Measurements from ENCODE around the gene COA3.

The COA3 gene

DNA sequence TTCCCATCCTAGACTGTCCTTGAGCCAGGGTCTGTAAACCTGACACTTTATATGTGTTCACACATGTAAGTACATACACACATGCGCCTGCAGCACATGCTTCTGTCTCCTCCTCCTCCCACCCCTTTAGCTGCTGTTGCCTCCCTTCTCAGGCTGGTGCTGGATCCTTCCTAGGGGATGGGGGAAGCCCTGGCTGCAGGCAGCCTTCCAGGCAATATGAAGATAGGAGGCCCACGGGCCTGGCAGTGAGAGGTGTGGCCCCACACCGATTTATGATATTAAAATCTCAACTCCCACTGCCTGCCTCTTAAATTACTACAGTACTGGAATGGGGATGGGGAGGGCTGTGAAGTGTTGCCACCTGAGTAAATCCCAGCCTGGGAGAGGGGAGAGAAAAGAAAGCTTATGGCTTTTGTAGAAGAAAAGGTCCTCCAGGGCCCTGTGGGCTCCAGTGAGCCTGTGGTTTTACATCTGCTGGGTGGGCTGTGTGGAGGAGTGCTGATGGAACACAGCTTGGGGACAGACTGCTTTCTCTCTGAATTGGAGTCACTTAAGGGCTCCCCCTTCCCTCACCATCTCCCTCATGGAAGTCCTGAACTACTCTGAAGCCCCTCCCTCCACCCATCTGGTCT, 19.1 kb downstream of the COA3 start:
- Histone ChIP-seq H3K27ac (replicated peaks) (no peak overlapping the region), H3K27me3 (ENCODE audit: insufficient read depth, poor library complexity, severe bottlenecking) (peaks cover 32% of the 10 kb centered on the region), H3K4me3 (replicated peaks; ENCODE audit: insufficient read depth, low read length) (no peak overlapping the region)
- TF ChIP-seq, protein P1, sequence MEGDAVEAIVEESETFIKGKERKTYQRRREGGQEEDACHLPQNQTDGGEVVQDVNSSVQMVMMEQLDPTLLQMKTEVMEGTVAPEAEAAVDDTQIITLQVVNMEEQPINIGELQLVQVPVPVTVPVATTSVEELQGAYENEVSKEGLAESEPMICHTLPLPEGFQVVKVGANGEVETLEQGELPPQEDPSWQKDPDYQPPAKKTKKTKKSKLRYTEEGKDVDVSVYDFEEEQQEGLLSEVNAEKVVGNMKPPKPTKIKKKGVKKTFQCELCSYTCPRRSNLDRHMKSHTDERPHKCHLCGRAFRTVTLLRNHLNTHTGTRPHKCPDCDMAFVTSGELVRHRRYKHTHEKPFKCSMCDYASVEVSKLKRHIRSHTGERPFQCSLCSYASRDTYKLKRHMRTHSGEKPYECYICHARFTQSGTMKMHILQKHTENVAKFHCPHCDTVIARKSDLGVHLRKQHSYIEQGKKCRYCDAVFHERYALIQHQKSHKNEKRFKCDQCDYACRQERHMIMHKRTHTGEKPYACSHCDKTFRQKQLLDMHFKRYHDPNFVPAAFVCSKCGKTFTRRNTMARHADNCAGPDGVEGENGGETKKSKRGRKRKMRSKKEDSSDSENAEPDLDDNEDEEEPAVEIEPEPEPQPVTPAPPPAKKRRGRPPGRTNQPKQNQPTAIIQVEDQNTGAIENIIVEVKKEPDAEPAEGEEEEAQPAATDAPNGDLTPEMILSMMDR (IDR thresholded peaks at IDR 0.05; ENCODE audit: insufficient read depth, low read length): no peak
- TF ChIP-seq SPI1 (IDR thresholded peaks at IDR 0.05; ENCODE audit: borderline replicate concordance, low read depth): no peak
- TF ChIP-seq, protein P2, sequence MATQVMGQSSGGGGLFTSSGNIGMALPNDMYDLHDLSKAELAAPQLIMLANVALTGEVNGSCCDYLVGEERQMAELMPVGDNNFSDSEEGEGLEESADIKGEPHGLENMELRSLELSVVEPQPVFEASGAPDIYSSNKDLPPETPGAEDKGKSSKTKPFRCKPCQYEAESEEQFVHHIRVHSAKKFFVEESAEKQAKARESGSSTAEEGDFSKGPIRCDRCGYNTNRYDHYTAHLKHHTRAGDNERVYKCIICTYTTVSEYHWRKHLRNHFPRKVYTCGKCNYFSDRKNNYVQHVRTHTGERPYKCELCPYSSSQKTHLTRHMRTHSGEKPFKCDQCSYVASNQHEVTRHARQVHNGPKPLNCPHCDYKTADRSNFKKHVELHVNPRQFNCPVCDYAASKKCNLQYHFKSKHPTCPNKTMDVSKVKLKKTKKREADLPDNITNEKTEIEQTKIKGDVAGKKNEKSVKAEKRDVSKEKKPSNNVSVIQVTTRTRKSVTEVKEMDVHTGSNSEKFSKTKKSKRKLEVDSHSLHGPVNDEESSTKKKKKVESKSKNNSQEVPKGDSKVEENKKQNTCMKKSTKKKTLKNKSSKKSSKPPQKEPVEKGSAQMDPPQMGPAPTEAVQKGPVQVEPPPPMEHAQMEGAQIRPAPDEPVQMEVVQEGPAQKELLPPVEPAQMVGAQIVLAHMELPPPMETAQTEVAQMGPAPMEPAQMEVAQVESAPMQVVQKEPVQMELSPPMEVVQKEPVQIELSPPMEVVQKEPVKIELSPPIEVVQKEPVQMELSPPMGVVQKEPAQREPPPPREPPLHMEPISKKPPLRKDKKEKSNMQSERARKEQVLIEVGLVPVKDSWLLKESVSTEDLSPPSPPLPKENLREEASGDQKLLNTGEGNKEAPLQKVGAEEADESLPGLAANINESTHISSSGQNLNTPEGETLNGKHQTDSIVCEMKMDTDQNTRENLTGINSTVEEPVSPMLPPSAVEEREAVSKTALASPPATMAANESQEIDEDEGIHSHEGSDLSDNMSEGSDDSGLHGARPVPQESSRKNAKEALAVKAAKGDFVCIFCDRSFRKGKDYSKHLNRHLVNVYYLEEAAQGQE (IDR thresholded peaks at IDR 0.05; ENCODE audit: insufficient replicate concordance, low read depth): no peak
- TF ChIP-seq POLR2AphosphoS5 (IDR thresholded peaks at IDR 0.05; ENCODE audit: low read depth): no peak
- no peak for TF ChIP-seq GABPA (IDR thresholded peaks at IDR 0.05; ENCODE audit: low read depth)
- DNase-seq (ENCODE audit: low read depth in 1 of 2, low spot score in 1 of 2): no peak

DNA sequence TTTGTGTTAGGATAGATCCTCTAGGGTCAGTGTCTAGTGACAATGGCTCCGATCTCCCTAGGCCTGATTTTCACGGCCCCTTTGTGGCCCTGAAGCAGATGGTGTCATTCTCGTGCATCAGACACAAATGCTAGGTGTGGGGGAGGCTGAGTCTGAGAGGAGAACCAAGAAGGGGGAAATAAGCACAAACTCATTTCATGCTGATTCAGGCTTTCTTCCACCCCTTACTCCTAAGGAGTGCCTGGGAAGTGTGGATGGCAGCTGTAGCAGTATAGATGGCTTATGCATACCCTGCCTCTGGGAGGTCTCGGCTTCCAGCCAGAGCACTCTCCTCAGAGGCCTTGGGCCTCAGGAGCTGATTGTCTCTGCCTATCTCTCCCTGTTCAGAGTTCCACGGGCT, 19.9 kb downstream of the COA3 start:
- DNase-seq (ENCODE audit: low read depth in 1 of 2, low spot score in 1 of 2): no peak
- H3K27ac ChIP-seq (replicated peaks): no peak overlapping the region
- no peak overlapping the region for H3K4me3 ChIP-seq (replicated peaks; ENCODE audit: insufficient read depth, low read length)
- TF ChIP-seq GABPA (IDR thresholded peaks at IDR 0.05; ENCODE audit: low read depth) (no peak), SPI1 (IDR thresholded peaks at IDR 0.05; ENCODE audit: borderline replicate concordance, low read depth) (no peak), POLR2AphosphoS5 (IDR thresholded peaks at IDR 0.05; ENCODE audit: low read depth) (no peak)
- TF ChIP-seq, protein P1 (IDR thresholded peaks at IDR 0.05; ENCODE audit: insufficient read depth, low read length): no peak
- TF ChIP-seq, protein P2 (IDR thresholded peaks at IDR 0.05; ENCODE audit: insufficient replicate concordance, low read depth): no peak
- peaks cover 23% of the 10 kb centered on the region for H3K27me3 ChIP-seq (ENCODE audit: insufficient read depth, poor library complexity, severe bottlenecking)

DNA sequence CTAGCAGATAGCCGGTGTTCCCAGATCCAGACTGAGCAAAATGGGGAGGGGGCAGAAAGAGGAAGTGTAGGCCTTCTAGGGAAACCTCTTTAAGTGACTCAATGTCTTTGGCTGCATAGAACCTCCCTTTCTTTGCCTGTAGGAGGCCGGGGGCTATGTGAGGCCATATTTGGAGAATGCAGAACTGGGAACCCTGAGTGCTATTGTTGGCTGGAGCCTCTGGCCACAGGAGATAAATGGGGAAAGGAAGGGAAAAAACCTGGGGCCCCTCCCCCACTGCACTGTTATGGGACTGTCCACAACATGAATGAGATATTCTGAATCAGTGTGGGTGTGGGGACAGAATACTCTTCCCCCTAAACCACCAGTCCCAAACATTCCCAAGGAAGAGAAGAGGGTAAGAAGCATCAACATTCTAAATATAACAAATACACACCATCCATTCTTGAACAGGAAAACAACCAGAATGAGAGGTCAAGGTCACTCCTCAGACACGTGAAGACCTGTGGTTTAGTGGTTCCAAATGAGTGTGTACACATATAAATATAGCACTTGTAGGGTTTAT, 22.9 kb downstream of the COA3 start:
- TF ChIP-seq, protein P1 (IDR thresholded peaks at IDR 0.05; ENCODE audit: insufficient read depth, low read length): no peak
- TF ChIP-seq GABPA (IDR thresholded peaks at IDR 0.05; ENCODE audit: low read depth) (no peak), SPI1 (IDR thresholded peaks at IDR 0.05; ENCODE audit: borderline replicate concordance, low read depth) (peak; percentile 92)
- TF ChIP-seq, protein P2 (IDR thresholded peaks at IDR 0.05; ENCODE audit: insufficient replicate concordance, low read depth): no peak
- Histone ChIP-seq H3K27ac (replicated peaks) (no peak overlapping the region), H3K4me3 (replicated peaks; ENCODE audit: insufficient read depth, low read length) (no peak overlapping the region), H3K27me3 (ENCODE audit: insufficient read depth, poor library complexity, severe bottlenecking) (peaks cover under 1% of the 10 kb centered on the region)
- DNase-seq (ENCODE audit: low read depth in 1 of 2, low spot score in 1 of 2): peak; percentile 55 to 73
